Medulla oblongata (tissue), 1 donor: ENCODE results near the gene NLGN3.

Experiments
- DNase-seq: peaks from one replicate; pipeline ENCODE4 v3.0.0-alpha.2; 2015; ENCODE audit errors: extremely low spot score

The NLGN3 gene

DNA sequence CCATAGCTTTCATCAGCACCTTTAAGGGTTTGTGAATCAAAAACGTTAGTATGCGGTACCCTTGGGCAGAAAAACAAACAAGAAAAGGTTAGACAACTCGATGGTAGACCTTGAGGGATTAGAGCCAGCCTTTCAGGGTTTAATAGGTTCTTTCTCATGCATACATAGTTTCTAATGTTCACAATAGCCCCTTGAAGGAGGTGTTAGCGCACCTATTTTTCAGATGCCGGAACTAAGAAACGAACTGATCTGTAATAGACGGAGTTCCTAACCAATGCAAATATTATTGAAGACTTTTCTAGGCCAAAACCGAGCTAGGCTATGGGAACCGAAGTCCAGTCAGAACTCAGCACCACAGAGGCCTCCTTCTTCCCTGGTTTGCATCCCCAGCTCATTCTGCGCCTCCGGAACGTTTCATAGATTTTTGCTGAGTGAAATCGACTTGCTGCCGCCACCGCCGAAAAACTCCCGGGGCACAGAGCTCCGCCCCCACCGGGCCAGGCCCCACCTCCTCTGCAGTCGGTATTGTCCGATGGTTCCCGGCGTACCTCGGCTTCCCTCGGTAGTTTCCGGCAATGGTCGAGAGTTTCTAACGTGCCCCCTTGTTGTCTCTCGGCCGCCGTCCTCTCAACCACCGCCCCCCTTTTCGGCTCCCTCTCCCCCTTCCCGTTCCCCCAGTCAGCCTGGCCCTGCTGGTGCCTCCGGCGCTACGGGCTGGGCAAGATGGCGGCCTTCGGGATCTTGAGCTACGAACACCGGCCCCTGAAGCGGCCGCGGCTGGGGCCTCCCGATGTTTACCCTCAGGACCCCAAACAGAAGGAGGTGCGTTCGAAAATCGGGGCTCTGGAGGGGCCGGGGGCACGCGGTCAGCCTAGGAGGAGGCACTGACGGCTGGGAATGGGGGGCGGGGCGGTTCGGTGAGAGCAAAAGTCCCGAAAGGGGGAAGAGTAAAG is 26.3 kb upstream of the NLGN3 start, which contains the start of gene MED12:
MED12 (plus strand) TSS at position 565 of the 953 bp plus-strand sequence; CDS start at position 724, 159 bp downstream.
- peak; percentile 87 for DNase-seq

DNA sequence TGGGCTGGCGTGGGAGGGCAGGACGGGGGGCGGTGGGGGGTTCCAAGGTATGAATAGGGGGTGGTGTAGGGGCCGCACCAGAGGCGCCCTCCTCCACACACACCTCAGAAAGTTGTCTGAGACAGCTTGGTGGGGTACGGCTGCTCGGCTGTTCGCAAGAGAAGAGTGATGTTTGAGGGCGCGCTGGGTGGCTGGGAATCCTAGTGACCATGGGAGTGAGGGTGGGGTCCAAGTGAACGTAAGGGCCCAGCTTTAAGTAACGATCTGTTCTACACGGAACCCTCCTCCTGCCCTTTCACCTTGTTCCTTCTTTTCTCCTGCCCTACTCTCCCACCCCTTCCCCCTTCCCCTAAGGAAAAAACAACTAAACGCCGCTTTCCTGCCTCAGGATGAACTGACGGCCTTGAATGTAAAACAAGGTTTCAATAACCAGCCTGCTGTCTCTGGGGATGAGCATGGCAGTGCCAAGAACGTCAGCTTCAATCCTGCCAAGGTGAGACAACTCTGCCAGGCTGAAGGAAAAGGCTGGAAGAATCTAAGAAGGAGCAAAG is 25.6 kb upstream of the NLGN3 start:
- peak; percentile 37 for DNase-seq

DNA sequence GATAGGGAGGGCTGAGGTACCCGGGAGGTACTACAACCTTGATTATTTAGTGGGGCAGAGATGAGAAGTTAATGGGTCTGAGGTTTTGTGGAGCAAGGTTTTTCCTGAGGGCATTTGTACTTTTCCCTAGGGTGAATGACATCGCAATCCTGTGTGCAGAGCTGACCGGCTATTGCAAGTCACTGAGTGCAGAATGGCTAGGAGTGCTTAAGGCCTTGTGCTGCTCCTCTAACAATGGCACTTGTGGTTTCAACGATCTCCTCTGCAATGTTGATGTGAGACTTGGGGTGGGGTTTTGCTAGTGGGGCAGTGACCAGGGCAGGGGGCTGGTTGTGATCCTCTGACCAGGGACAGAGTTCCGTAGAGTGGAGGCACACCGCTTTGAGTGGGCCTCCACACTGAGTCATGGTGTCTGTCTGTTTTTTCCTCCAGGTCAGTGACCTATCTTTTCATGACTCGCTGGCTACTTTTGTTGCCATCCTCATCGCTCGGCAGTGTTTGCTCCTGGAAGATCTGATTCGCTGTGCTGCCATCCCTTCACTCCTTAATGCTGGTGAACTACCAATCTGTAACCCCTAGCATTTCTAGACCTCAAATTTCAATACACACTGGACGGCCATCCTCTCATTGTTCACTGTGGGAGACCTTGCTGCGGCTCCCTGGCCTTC is 16.3 kb upstream of the NLGN3 start:
- DNase-seq, result no peak

DNA sequence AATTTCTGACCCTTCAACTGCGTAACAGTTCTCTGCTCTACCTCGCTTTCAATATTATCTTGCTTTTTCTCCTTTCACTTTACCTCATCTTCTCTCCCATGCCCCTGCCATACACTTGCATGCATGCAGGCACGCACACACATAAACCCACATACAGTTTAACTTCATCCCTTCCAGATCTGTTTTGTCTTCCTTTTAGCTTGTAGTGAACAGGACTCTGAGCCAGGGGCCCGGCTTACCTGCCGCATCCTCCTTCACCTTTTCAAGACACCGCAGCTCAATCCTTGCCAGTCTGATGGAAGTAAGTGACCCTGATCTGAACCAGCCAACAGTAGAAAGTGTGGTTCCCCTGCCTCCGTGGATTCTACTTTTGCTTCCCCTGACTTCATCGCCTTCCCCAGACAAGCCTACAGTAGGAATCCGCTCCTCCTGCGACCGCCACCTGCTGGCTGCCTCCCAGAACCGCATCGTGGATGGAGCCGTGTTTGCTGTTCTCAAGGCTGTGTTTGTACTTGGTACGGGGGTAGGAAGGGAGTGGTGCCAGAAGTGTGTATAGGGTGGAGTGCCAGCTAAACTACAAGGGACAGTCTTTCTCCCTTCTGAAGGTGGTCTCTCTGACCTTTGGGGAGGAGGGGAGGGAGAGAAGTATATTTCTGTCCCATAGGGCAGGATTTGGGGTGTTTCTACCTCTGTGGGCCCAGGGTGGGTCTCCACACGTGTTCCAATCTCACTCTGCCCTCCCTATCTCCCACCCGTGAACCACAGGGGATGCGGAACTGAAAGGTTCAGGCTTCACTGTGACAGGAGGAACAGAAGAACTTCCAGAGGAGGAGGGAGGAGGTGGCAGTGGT is 15.5 kb upstream of the NLGN3 start:
- DNase-seq, result peak; percentile 60

DNA sequence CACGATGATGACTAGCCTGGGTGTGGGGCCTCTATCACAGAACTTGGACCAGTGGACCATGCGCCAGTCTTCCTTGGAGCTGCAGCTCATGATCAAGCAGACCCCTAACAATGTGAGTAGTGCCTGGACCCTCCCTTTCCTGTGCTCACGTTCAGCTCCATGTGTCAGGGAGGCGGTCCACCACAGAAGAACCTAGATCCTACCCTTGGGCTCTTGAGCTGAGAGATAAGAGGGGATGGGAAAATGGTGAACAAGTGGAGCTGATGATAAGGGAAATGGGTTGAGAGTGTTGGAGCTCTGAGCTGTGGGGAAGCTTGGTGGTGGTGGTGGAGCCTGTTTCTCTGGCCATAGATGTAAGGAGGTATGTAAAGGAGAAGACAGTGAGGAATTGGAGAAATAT is 13.1 kb upstream of the NLGN3 start:
- no peak for DNase-seq

DNA sequence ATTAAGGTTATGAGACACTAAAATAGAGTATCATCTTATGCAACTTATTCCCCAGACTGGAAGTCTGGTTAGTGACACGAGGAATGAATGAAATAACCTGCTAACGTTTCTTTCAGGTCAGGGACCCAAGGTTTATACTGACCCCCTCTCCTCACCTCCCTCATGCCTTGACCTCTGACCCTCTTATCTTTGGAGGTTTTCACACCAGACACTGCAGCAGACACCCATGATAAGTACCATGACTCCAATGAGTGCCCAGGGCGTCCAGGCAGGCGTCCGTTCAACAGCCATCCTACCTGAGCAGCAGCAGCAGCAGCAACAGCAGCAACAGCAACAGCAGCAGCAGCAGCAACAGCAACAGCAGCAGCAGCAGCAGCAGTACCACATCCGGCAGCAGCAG is 4.2 kb upstream of the NLGN3 start:
- no peak for DNase-seq

DNA sequence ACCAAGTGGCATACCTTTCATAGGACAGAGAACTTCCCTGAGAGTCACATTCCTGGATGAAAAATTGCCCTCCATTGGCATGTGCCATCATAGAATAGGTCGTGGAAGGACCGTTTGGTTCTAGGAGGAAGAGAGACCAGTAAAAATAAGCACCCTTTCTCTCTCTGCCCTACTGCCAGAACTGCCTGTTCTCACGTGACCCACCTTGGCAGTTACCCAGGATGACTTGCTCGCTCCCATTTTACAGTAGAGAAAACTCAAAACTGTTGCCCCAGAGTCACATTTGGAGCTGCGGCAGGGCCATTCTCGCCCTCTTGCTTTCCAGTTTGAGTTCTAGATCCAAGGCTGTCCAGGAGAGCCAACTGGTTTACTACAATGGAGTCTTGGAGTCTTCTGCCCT is 1.1 kb upstream of the NLGN3 start:
- peak; percentile 53 for DNase-seq

DNA sequence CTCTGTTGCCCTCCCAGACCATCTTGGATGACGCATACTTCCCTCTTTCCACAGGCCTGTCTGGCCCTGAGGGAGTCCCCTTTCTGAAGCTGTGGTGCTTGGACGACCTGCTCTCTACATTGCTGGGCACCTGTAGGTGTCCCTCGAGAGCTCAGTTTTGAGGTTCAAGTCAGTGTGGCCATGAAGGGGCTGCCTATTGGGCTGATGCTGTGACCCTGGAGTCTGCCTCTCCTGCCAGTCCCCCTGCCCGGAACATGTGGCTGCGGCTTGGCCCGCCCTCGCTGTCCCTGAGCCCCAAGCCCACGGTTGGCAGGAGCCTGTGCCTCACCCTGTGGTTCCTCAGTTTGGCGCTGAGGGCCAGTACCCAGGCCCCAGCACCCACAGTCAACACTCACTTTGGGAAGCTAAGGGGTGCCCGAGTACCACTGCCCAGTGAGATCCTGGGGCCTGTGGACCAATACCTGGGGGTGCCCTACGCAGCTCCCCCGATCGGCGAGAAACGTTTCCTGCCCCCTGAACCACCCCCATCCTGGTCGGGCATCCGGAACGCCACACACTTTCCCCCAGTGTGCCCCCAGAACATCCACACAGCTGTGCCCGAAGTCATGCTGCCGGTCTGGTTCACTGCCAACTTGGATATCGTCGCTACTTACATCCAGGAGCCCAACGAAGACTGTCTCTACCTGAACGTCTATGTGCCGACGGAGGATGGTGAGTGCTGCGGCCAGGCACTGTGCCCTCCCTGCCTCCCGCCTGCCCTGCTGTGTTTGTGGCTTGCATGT is 3.0 kb downstream of the NLGN3 start:
- peak; percentile 16 for DNase-seq

DNA sequence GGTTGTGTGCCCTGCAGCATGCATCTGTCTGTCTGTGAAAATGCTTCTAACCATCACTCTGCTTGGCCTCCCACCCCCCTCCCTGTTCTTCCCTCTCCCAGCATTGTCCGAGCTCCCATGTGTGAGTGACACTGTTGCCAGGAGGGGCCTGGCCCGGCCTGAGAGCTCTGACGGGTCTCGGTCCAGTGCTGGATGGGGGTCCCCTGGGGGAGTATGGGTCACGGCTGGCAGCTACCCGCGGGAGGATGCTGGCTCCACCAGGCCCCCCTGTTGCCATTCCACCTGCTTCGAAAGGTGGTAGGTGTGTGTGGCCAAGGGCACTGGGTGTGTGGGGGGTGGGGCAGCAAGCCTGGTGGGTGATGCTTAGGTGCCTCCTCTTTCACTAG is 3.6 kb downstream of the NLGN3 start:
- DNase-seq, result no peak

DNA sequence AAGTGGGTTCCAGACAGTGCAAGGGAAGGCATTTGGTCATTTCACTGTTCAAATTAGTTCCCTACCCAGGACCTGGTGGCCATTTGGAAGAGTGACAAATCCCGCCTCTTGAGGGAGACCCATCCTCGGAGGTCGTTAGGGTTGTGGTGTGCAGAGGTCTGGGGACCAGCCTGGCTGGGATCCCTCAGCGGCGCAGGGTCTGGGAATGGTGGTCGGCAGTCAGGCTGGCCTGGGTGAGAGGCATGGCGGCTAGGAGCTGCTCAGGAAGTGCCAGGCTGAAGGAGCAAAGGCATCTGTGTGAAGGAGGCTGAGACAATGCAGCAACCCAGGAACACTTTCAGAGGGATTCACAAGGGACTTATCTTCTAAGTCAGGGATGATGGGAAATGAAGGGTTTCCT is 6.7 kb downstream of the NLGN3 start:
- no peak for DNase-seq

DNA sequence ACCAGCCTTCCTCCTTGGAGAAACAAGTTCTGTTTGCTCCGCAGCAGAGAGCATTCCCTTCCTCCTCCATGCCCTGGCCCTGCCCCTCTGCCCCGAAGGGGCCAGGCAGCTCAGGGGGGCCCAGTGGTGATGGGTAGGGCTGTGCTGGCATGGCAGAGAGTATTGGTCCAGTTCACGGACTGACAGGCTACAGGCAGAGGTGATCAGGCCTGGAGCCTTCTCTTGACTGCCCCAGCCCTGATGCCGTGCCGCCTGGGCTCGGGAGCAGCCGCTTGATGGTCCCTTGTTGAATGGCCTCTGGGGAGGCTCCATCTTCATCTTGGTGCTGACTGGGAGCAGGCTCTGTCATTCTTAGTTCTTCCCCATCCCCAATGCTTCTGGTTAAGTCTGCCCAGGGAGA is 9.6 kb downstream of the NLGN3 start:
- no peak for DNase-seq

DNA sequence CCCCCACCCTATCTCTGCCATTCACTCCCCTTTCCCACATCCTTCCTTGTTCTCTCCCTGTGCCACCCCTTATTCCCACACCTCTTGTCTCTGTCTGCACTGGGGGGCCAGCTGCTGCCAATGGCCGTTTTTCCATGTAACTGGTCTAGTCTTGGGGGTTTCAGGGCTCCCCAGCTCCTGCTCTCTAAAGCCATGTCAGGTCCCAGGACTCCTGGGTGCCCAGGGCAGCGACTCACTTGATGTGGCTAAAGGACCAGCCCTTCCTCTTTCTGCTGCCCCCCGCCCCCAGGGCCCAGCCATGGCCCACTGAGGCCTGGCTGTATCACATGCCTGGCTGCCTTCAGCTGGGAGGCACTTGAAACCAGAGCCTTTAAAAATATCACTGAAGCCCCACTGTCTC is 10.0 kb downstream of the NLGN3 start:
- no peak for DNase-seq

DNA sequence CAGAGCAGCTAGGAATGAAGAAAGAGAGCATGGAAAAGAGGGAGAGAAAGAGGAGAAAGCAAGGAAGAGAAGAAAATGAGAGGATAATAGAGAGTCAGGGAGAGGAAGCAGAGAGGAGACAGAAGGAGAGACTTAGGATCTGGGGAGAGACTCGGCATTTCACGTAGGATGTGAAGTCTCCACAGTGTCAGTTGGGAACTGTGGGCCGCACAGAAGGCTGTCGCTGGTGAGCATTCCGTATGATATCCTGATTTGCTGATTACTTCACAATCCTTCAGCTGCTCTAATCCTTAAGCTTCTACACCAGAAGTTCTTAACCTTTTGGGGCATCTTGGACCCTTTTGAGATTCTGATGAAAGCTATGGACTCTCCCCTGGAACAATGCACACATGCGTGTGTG is 14.0 kb downstream of the NLGN3 start:
- DNase-seq, result no peak

DNA sequence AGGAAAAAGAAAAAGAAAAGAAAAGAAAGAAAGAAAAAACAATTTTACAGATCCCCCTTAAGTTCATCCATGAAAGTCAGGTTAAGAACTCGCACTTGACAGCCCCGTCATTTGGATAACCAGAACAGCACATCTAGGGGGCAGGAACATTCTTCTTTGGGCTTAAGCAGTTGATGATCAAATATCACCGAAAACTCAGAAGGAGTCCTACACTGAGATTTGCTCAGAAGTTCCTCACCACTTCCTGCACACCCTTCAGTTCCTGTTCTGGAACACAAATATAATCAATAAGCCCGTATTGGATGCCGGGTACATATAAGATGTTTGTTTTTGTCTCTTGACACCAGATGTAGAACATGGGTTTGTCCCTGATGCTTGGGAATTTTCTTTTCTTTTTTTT is 14.7 kb downstream of the NLGN3 start:
- DNase-seq, result no peak

DNA sequence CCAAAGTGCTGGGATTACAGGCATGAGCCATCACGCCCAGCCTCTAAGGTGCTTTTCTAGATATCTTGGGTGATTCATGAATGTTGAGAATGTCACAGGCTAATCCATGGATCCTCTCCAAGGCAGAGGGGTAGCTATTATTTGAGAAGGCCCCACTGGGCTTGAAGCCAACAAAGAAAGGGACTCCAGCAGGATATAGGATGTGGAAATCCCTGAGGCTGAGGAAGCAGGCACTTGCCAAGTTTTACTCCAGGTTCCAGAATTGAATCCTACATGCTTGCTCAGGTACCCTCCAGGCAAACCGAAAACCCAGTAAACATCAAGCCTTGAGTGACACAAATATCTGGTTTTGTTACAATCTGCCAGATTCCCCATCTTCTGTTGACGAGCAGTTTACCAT is 15.8 kb downstream of the NLGN3 start:
- DNase-seq, result no peak

DNA sequence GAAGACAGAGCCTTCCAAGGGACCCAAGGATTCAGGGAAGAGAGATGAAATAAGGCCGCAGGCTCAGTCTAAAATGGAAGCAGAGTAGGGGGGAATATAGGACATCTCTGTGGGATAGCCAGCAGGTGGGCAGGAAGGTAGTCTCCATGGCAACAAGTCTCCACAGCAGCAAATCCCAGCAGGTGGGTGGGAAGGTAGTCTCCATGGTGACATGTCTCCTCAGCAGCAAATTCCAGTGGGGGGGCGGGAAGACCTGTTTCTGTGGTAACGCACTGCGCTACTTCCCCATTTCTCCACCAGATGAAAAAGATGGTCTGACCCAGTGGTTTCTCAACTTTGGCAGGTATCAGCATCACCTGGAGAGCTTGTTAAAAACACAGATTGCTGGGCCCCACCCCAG is 18.3 kb downstream of the NLGN3 start:
- no peak for DNase-seq

DNA sequence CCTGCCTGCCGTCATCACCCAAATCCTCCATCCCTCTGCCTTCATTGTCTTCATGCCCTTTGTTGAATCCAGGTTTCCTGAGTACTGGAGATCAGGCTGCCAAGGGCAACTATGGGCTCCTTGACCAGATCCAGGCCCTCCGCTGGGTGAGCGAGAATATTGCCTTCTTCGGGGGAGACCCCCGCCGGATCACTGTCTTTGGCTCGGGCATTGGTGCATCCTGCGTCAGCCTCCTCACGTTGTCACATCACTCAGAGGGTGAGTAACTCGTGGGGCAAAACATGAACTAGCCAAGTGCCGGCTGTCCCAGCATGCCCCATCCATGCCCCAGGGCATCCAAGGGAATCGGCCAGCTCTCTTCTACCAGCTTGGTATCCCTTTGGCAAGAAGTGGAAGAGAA is 19.4 kb downstream of the NLGN3 start:
- DNase-seq, result no peak

DNA sequence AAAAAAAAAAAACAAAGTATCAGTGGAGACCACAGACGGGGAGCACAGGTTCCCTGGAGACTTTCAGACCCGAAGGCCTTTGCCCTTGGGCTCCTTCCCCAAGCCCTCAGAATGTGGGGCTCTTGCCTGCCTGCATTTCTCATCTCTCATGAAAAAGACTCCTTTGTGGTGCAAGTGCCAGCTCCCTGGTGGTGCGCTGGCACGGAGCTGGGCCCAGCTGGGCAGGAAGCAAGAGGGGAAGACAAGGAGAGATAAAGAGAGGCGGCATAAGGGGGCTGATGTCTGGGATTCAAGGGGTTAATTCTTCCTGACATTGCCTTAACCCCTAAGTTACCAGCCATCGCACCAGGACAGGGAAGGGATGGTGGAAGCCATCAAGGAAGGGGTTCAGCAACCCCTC is 21.8 kb downstream of the NLGN3 start:
- DNase-seq, result peak; percentile 38

DNA sequence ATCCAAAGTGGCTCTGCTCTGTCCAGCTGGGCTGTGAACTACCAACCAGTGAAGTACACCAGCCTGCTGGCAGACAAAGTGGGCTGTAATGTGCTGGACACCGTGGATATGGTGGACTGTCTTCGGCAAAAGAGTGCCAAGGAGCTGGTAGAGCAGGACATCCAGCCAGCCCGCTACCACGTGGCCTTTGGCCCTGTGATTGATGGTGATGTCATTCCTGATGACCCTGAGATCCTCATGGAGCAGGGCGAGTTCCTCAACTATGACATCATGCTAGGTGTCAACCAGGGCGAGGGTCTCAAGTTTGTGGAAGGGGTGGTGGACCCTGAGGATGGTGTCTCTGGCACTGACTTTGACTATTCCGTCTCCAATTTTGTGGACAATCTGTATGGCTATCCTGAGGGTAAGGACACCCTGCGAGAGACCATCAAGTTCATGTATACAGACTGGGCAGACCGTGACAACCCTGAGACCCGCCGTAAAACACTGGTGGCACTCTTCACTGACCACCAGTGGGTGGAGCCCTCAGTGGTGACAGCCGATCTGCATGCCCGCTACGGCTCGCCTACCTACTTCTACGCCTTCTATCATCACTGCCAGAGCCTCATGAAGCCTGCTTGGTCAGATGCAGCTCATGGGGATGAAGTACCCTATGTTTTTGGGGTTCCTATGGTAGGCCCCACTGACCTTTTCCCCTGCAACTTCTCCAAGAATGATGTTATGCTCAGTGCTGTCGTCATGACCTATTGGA is 22.6 kb downstream of the NLGN3 start:
- DNase-seq, result no peak

DNA sequence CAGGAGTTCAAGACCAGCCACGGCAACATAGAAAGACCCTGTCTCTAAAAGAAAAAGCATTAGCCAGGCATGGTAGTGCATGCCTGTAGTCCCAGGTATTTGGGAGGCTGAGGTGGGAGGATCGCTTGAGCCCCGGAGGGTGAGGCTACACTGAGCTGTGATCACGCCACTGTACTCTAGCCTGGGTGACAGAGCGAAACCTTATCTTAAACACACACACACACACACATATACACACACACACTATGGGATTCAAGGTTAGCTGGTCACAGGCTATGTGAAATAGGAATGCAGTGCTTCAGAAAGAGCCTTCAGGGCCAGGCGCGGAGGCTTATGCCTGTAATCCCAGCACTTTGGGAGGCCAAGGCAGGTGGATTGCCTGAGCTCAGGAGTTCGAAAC is 23.5 kb downstream of the NLGN3 start:
- no peak for DNase-seq
